ENCODE results near the gene TNC. TPM values are rescaled to one million over a fixed set of nuclear protein-coding genes. Genes with fewer than 3 reads are reported as not detected.

The TNC gene
- total RNA-seq, 1 donor from 2014 or later, result 30.8 TPM

DNA sequence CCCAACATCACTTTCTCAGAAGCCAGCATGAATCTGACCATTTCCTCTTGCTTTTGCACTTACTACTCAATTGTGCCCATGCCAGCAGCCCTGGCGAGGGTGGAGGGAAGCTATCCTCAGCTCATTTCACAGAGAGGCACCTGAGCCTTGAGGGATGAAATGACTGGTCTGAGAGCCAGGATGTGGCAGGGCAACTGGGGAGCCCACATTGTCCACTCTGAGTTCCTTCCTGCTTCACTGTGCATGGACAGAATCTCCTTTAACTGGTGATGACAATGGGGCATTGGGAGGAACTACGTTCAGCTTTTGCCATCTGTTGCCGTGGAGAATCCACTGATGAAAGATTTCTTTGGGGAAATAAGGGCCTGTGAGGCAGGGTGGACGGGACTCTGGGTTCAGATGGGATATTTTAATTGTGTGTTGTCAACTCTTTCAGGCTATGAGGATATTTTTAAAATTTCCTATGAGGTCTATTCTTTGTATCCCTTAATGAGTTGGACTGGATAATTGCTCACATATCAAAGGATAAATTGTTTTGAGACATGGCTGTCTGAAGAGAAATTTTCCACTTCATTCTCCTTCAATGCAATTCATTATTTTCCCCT lies 78.3 kb downstream of the TNC start:
- H3K9ac ChIP-seq (ENCODE audit: low read depth in 1 of 3, low read length in 3 of 3), result no peak overlapping the region
- H3K4me3 ChIP-seq (ENCODE audit: low read length in 3 of 3), result no peak overlapping the region
- H3K27me3 ChIP-seq (ENCODE audit: control insufficient read depth in 3 of 3, insufficient read depth in 3 of 3, low read length in 3 of 3), result no peaks in the 10 kb centered on the region
- no peaks in the 10 kb centered on the region for H3K9me3 ChIP-seq (ENCODE audit: control insufficient read depth in 3 of 3, low read length in 3 of 3)
- peaks cover 3 to 14% (median 8%) of the 10 kb centered on the region in 3 donors for H3K4me1 ChIP-seq (ENCODE audit: control insufficient read depth in 3 of 3, insufficient read depth in 3 of 3, low read length in 3 of 3)
- no peaks in the 10 kb centered on the region for H3K36me3 ChIP-seq (ENCODE audit: control insufficient read depth in 3 of 3, insufficient read depth in 3 of 3, low read length in 3 of 3)
- H3K27ac ChIP-seq (ENCODE audit: low read depth, low read length), result no peak overlapping the region

DNA sequence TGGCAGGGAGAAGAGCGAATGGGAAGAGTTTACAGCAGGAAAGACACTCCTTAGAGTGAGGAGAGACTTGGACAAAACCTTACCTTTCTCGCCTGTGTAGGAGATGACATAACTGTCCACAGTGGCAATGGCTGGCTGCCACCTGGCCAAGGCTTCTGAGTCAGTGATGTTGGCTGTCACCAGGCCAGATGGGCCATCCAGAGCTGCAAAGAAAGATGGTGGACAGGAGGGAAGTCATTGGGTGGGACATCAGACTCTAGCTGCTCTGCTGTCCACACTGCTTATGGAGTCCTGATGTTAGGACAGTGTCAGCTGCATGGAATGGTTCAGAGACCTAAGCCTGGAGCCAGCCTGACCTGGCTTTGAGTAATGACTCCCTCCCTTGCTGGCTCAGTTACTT lies 79.8 kb downstream of the TNC start:
- Histone ChIP-seq H3K9me3 (ENCODE audit: control insufficient read depth in 3 of 3, low read length in 3 of 3) (no peaks in the 10 kb centered on the region), H3K27me3 (ENCODE audit: control insufficient read depth in 3 of 3, insufficient read depth in 3 of 3, low read length in 3 of 3) (no peaks in the 10 kb centered on the region), H3K9ac (ENCODE audit: low read depth in 1 of 3, low read length in 3 of 3) (no peak overlapping the region), H3K4me1 (ENCODE audit: control insufficient read depth in 3 of 3, insufficient read depth in 3 of 3, low read length in 3 of 3) (peaks cover 3 to 10% (median 8%) of the 10 kb centered on the region in 3 donors), H3K27ac (ENCODE audit: low read depth, low read length) (no peak overlapping the region), H3K4me3 (ENCODE audit: low read length in 3 of 3) (no peak overlapping the region), H3K36me3 (ENCODE audit: control insufficient read depth in 3 of 3, insufficient read depth in 3 of 3, low read length in 3 of 3) (no peaks in the 10 kb centered on the region)

DNA sequence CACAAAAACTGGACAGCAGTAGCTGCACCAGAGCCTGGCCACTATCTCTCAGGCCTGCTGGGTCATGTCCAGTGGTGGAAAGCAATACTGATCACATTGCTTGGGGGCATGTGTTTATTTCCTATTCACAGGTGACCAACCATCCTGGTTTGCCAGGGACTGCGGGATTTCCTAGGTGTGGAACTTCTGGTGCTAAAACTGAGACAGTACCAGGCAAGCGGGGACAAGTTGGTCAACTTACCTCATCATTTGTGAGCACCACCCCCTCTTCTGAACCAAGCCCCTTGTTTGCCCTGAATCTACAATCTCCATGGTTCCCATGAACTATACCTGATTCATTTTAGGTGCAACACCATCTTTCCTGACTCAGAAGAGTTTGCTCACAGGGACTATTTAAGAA lies 81.3 kb downstream of the TNC start:
- Histone ChIP-seq H3K36me3 (ENCODE audit: control insufficient read depth in 3 of 3, insufficient read depth in 3 of 3, low read length in 3 of 3) (no peaks in the 10 kb centered on the region), H3K27ac (ENCODE audit: low read depth, low read length) (no peak overlapping the region), H3K4me3 (ENCODE audit: low read length in 3 of 3) (no peak overlapping the region), H3K4me1 (ENCODE audit: control insufficient read depth in 3 of 3, insufficient read depth in 3 of 3, low read length in 3 of 3) (peaks cover 3 to 10% (median 8%) of the 10 kb centered on the region in 3 donors), H3K27me3 (ENCODE audit: control insufficient read depth in 3 of 3, insufficient read depth in 3 of 3, low read length in 3 of 3) (no peaks in the 10 kb centered on the region), H3K9ac (ENCODE audit: low read depth in 1 of 3, low read length in 3 of 3) (no peak overlapping the region), H3K9me3 (ENCODE audit: control insufficient read depth in 3 of 3, low read length in 3 of 3) (no peaks in the 10 kb centered on the region)

DNA sequence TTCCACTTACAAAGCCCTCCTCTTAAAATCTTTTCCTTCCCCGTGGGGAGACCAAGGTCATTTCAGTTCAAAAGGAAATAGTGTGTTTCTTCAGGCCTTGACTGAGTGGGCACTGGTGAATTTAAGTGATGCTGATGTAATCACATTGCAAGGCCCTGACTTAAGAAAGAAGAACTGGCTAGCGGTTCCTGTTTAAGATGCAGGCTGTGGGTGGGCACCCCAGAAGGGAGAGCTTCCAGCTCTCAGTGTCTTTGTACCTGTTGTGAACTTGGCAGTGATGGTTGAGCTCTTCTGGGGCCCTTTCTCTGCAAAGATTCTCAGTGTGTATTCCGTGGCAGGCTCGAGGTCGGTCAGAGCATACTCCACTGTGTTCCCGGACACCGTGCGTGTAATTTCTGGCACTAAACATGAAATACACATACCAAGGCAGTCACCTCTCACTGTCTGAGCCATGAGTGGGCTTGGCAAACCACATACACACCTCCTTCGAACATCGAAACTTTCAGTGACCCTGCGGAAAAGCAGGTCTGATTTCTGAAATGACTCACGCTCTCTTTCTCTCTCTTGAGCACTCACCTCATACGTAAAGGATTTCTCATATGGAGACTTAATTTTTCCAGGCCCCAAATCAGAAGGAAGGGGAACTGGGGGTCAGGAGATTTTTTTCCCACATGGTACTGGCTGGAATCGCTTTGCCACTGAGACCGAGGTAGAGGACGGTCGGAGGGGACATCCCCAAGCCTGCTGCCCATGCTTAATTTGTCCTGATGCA lies 81.9 kb downstream of the TNC start:
- Histone ChIP-seq H3K27ac (ENCODE audit: low read depth, low read length) (peak overlapping the region; percentile 46), H3K36me3 (ENCODE audit: control insufficient read depth in 3 of 3, insufficient read depth in 3 of 3, low read length in 3 of 3) (no peaks in the 10 kb centered on the region), H3K27me3 (ENCODE audit: control insufficient read depth in 3 of 3, insufficient read depth in 3 of 3, low read length in 3 of 3) (no peaks in the 10 kb centered on the region), H3K9me3 (ENCODE audit: control insufficient read depth in 3 of 3, low read length in 3 of 3) (no peaks in the 10 kb centered on the region), H3K9ac (ENCODE audit: low read depth in 1 of 3, low read length in 3 of 3) (no peak overlapping the region), H3K4me3 (ENCODE audit: low read length in 3 of 3) (no peak overlapping the region), H3K4me1 (ENCODE audit: control insufficient read depth in 3 of 3, insufficient read depth in 3 of 3, low read length in 3 of 3) (peaks cover 3 to 10% (median 8%) of the 10 kb centered on the region in 3 donors)

DNA sequence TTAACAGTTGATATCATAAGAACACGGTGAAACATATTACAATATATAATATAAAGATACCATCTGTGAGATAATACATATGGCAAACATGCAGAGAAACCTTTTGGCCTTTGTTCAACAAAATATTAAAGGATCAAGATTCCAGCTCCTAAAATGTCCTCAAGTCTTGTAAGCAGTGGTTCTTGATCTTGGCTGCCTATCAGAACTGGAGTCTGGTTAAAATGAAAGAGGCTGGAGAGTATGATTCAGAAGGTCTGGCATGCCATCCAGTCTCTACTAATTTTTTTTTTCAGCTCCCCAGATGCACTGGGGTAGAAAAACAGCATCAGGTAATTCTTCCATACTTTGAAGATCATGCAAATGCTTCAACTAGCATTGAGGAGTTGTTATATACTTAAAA lies 83.2 kb downstream of the TNC start:
- H3K4me3 ChIP-seq (ENCODE audit: low read length in 3 of 3), result no peak overlapping the region
- H3K36me3 ChIP-seq (ENCODE audit: control insufficient read depth in 3 of 3, insufficient read depth in 3 of 3, low read length in 3 of 3), result no peaks in the 10 kb centered on the region
- peaks cover 3 to 10% (median 8%) of the 10 kb centered on the region in 3 donors for H3K4me1 ChIP-seq (ENCODE audit: control insufficient read depth in 3 of 3, insufficient read depth in 3 of 3, low read length in 3 of 3)
- H3K27ac ChIP-seq (ENCODE audit: low read depth, low read length), result peak overlapping the region; percentile 46
- no peaks in the 10 kb centered on the region for H3K9me3 ChIP-seq (ENCODE audit: control insufficient read depth in 3 of 3, low read length in 3 of 3)
- no peaks in the 10 kb centered on the region for H3K27me3 ChIP-seq (ENCODE audit: control insufficient read depth in 3 of 3, insufficient read depth in 3 of 3, low read length in 3 of 3)
- H3K9ac ChIP-seq (ENCODE audit: low read depth in 1 of 3, low read length in 3 of 3), result no peak overlapping the region

DNA sequence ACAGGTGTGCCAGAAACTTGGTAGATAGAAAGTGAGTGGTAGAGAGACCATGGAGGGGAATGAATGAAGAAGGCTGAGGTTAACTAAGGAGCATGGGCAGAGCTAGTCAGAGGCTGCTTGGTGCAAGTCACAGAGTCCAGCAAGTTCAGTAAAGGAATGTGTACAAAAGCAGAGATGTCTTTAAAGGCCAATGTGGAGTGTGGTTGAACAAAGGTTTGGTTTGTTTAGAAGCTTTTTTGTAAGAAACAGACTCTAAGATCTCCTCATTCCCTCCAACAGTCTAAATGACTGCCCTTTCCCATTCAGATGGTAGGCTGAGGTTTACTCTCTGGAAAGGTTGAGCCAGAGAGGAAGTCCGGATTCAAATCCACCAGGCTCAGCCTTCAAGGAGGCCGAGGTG lies 84.2 kb downstream of the TNC start:
- Histone ChIP-seq H3K9me3 (ENCODE audit: control insufficient read depth in 3 of 3, low read length in 3 of 3) (no peaks in the 10 kb centered on the region), H3K36me3 (ENCODE audit: control insufficient read depth in 3 of 3, insufficient read depth in 3 of 3, low read length in 3 of 3) (no peaks in the 10 kb centered on the region), H3K27ac (ENCODE audit: low read depth, low read length) (no peak overlapping the region), H3K27me3 (ENCODE audit: control insufficient read depth in 3 of 3, insufficient read depth in 3 of 3, low read length in 3 of 3) (no peaks in the 10 kb centered on the region), H3K9ac (ENCODE audit: low read depth in 1 of 3, low read length in 3 of 3) (no peak overlapping the region), H3K4me3 (ENCODE audit: low read length in 3 of 3) (no peak overlapping the region), H3K4me1 (ENCODE audit: control insufficient read depth in 3 of 3, insufficient read depth in 3 of 3, low read length in 3 of 3) (peaks cover 3 to 10% (median 8%) of the 10 kb centered on the region in 3 donors)

DNA sequence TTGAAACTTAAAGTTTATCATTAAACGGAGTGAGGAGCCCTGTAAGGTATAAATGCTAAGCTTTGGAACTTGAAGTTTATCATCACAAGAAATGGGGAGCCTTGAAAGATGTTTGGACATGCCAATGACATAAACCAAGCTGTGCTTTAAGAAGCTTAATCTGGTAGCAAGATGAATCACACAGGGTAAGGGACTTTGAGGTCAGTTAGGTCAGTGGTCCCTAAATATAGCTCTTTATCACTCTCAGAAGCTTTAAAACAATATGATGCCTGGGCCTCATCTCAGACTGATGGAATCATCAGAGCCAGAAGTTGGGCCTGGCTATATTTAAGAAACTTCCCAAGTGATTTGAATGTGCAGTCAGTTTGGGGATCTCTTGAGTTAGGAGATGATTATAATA lies 85.7 kb downstream of the TNC start:
- Histone ChIP-seq H3K27ac (ENCODE audit: low read depth, low read length) (no peak overlapping the region), H3K4me1 (ENCODE audit: control insufficient read depth in 3 of 3, insufficient read depth in 3 of 3, low read length in 3 of 3) (peaks cover 0 to 10% (median 8%) of the 10 kb centered on the region in 3 donors), H3K27me3 (ENCODE audit: control insufficient read depth in 3 of 3, insufficient read depth in 3 of 3, low read length in 3 of 3) (no peaks in the 10 kb centered on the region), H3K36me3 (ENCODE audit: control insufficient read depth in 3 of 3, insufficient read depth in 3 of 3, low read length in 3 of 3) (no peaks in the 10 kb centered on the region), H3K4me3 (ENCODE audit: low read length in 3 of 3) (no peak overlapping the region), H3K9me3 (ENCODE audit: control insufficient read depth in 3 of 3, low read length in 3 of 3) (no peaks in the 10 kb centered on the region), H3K9ac (ENCODE audit: low read depth in 1 of 3, low read length in 3 of 3) (no peak overlapping the region)

DNA sequence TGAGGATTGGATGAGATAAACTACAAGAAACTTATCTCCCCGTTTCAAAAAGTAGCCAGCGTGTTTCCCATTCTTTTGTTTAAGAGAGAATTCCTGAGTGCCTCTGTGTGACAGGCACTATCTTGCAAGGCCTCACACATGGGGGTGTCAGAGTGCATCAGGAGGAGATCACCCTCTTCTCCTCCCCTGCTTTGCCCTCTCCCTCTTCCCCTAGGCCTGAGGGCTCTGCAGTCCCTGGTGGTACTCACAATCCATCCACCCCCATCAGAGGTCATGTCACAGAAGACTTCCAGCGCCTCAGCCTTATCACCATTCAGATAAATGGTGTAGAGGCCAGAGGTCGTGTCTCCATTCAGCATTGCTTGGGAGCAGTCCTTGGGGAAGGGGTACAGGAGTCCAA lies 88.0 kb downstream of the TNC start:
- Histone ChIP-seq H3K4me1 (ENCODE audit: control insufficient read depth in 3 of 3, insufficient read depth in 3 of 3, low read length in 3 of 3) (peaks cover 0 to 1% (median under 1%) of the 10 kb centered on the region in 3 donors), H3K27me3 (ENCODE audit: control insufficient read depth in 3 of 3, insufficient read depth in 3 of 3, low read length in 3 of 3) (no peaks in the 10 kb centered on the region), H3K36me3 (ENCODE audit: control insufficient read depth in 3 of 3, insufficient read depth in 3 of 3, low read length in 3 of 3) (no peaks in the 10 kb centered on the region), H3K9me3 (ENCODE audit: control insufficient read depth in 3 of 3, low read length in 3 of 3) (no peaks in the 10 kb centered on the region), H3K9ac (ENCODE audit: low read depth in 1 of 3, low read length in 3 of 3) (no peak overlapping the region), H3K27ac (ENCODE audit: low read depth, low read length) (no peak overlapping the region), H3K4me3 (ENCODE audit: low read length in 3 of 3) (no peak overlapping the region)

DNA sequence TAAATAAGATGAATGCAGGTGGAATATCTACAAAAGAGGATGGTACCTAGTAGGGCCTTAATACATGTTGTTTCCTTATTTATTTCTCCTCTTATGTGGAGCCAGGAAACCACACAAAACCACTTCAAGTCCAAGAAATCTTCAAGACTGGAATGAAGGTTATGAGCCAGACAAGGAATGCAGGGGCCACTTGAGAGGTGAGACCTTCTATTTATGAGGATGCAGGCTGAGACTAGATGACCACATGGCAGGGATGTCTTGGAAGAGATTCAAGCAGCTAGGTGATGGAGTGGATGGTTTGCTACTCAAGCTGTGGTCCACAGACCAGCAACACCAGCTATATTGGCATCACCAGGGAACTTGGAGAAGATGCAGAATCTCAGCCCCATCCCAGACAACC lies 92.2 kb downstream of the TNC start:
- Histone ChIP-seq H3K9ac (ENCODE audit: low read depth in 1 of 3, low read length in 3 of 3) (no peak overlapping the region), H3K4me3 (ENCODE audit: low read length in 3 of 3) (no peak overlapping the region), H3K36me3 (ENCODE audit: control insufficient read depth in 3 of 3, insufficient read depth in 3 of 3, low read length in 3 of 3) (no peaks in the 10 kb centered on the region), H3K27me3 (ENCODE audit: control insufficient read depth in 3 of 3, insufficient read depth in 3 of 3, low read length in 3 of 3) (no peaks in the 10 kb centered on the region), H3K4me1 (ENCODE audit: control insufficient read depth in 3 of 3, insufficient read depth in 3 of 3, low read length in 3 of 3) (no peaks in the 10 kb centered on the region), H3K27ac (ENCODE audit: low read depth, low read length) (no peak overlapping the region), H3K9me3 (ENCODE audit: control insufficient read depth in 3 of 3, low read length in 3 of 3) (no peaks in the 10 kb centered on the region)

DNA sequence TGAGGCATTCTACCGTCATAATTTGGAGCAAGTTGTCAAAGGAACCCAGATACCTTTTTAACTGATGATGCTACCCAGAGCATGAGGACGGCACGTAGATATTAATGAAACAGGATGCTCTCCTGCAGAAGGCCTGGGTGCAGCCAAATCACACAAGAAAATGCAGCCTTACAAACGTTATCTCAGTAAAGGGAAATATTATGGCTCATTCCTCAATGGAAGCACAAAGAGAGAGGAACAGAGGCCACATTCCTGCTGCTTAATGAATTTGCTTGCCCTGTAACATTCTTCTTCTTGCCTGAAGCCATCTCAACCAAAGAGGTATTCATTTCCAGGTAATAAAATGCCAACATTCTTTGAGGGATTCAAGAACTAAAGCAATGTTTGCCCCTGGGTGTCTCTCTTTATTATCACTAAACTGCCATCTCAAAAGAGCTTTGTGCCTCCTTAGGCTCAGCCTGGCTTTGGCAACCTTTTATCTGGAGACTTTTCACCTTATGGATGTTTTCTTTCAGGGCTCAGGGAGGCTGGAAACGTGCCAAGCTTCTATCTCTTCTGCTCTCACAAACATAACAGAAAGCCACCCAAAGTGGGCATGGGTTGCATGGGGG lies 92.9 kb downstream of the TNC start:
- no peaks in the 10 kb centered on the region for H3K27me3 ChIP-seq (ENCODE audit: control insufficient read depth in 3 of 3, insufficient read depth in 3 of 3, low read length in 3 of 3)
- no peak overlapping the region for H3K4me3 ChIP-seq (ENCODE audit: low read length in 3 of 3)
- no peaks in the 10 kb centered on the region for H3K9me3 ChIP-seq (ENCODE audit: control insufficient read depth in 3 of 3, low read length in 3 of 3)
- H3K4me1 ChIP-seq (ENCODE audit: control insufficient read depth in 3 of 3, insufficient read depth in 3 of 3, low read length in 3 of 3), result no peaks in the 10 kb centered on the region
- H3K36me3 ChIP-seq (ENCODE audit: control insufficient read depth in 3 of 3, insufficient read depth in 3 of 3, low read length in 3 of 3), result no peaks in the 10 kb centered on the region
- no peak overlapping the region for H3K27ac ChIP-seq (ENCODE audit: low read depth, low read length)
- no peak overlapping the region for H3K9ac ChIP-seq (ENCODE audit: low read depth in 1 of 3, low read length in 3 of 3)

All from skeletal muscle tissue (tissue), 4 donors.